ENCODE measurements around the gene CISTR.
"Not testable (repeated sequence)": the region's sequence is repeated elsewhere in the genome, so short reads cannot be mapped to it uniquely, and the experiment has no call there.

The CISTR gene

DNA sequence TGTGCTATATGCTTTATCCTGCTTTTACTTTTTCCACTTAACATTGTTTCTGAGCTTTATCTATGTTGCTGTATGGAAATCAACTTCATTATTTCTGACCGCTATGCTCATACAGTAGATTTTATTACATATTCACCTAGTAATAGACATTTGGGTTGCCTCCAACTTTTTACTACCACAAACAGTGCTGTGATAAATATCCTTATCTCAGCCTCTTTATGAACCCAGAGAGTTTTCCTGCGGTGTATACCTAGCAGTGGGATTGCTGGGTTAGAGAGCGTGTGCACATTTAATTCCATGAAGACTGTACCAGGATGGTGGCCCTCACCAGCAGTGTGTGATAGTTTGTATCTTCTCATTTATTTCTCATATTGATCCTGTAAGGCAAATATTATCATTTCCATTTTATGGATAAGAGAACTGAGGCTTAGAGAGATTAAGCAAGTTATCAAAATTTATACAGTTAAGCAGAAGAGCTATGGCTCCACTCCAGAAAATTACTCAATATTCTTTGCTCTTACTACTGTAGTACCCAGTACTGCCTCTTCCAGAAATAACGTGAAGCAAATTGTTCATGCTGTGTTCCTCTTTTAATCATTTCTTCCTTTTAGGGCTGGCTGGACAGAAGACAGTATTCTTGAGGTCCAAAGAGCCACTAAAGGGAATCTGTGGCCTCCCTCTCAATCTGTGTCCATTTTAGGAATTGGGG lies 26.3 kb upstream of the CISTR start:
- Mint-ChIP-seq H3K4me1 (ENCODE audit: low read depth in 2 of 2) (no peaks in the 10 kb centered on the region), H3K27ac (no peak overlapping the region), H3K9me3 (no peaks in the 10 kb centered on the region), H3K36me3 (ENCODE audit: insufficient read depth) (no peaks in the 10 kb centered on the region), H3K4me3 (no peak overlapping the region), H3K27me3 (peaks cover 43 to 54% of the 10 kb centered on the region in 2 donors)
- DNase-seq (no peak), ATAC-seq (replicated peaks) (no peak)

DNA sequence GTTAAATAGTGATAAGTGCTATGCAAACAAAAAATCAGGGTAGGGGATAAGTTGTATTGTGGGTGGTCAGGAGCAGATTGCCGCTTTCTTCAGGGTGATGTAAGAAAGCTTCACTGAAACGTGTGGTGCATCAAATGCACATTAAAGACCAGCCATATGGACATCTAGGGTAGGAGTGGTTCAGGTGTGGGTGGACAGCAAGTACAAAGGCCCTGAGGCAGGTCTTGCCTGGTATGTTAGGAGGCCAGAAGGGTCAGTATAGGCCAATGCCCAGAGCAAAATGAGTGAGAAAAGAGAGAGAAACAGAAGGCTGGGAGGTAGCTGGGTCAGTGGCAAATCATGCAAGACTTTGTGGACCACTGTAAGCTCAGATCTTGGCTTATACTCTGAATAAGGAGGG lies 25.6 kb upstream of the CISTR start:
- Mint-ChIP-seq H3K9me3 (no peaks in the 10 kb centered on the region), H3K36me3 (ENCODE audit: insufficient read depth) (no peaks in the 10 kb centered on the region), H3K27me3 (peaks cover 39 to 47% of the 10 kb centered on the region in 2 donors), H3K27ac (no peak overlapping the region), H3K4me3 (no peak overlapping the region), H3K4me1 (ENCODE audit: low read depth in 2 of 2) (no peaks in the 10 kb centered on the region)
- no peak for ATAC-seq (replicated peaks)
- no peak for DNase-seq

DNA sequence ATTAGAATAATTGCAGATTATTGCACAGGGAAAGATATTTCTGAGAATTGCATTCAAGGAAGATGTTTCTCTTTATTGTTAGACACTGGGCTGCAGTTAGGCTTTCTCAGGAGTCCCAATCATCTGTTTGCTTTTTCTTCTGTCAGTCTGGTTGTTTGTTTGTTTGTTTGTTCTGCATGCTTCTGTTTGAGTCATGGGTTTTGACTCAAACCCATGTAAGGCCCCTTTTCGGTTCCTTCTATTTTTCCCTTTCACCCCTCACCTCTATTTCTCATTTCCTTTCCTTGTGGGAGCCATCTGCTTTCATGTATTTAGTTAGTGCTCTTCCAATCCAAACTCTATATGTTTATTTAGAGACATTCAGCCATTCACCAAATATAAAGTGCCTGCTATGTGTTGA lies 25.1 kb upstream of the CISTR start:
- no peak overlapping the region for H3K4me3 Mint-ChIP-seq
- no peaks in the 10 kb centered on the region for H3K9me3 Mint-ChIP-seq
- DNase-seq (no peak), ATAC-seq (replicated peaks) (no peak)
- H3K27me3 Mint-ChIP-seq: peaks cover 38 to 42% of the 10 kb centered on the region in 2 donors
- no peaks in the 10 kb centered on the region for H3K36me3 Mint-ChIP-seq (ENCODE audit: insufficient read depth)
- no peak overlapping the region for H3K27ac Mint-ChIP-seq
- no peaks in the 10 kb centered on the region for H3K4me1 Mint-ChIP-seq (ENCODE audit: low read depth in 2 of 2)

DNA sequence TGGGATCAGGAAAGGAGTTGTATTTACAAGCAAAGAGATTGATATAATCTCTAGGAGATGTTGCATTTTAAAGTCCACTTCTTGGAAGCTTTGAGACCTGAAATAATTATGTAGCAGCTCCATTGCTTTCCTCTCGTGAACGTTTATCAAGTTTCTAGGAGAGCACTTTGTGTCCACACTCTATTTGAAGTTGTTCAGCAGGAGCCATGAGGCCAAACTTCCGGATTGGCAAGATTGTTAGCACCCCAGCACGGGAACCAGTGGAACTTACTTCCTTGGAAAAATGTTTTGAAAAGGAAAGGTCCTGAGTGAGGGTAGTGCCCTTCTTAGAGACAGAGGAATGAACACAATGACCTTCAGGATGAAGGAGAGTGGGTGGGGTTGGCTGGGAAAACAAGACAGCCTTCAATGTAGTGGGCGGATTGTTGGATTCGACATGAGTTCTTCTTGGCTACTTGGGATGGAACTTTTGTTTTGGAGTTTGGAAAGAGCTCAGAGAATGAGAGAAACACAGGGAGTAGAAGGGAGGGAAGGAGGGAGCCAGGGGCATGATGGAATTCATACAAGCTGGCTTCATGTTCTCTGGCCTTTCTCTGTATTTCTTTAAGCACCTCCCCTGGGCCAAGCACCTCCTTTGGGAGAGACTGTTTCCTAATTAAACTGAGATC lies 23.8 kb upstream of the CISTR start:
- Mint-ChIP-seq H3K27ac (no peak overlapping the region), H3K27me3 (peaks cover 38 to 39% of the 10 kb centered on the region in 2 donors), H3K9me3 (no peaks in the 10 kb centered on the region), H3K4me1 (ENCODE audit: low read depth in 2 of 2) (no peaks in the 10 kb centered on the region), H3K4me3 (no peak overlapping the region), H3K36me3 (ENCODE audit: insufficient read depth) (no peaks in the 10 kb centered on the region)
- DNase-seq (no peak), ATAC-seq (replicated peaks) (no peak)

DNA sequence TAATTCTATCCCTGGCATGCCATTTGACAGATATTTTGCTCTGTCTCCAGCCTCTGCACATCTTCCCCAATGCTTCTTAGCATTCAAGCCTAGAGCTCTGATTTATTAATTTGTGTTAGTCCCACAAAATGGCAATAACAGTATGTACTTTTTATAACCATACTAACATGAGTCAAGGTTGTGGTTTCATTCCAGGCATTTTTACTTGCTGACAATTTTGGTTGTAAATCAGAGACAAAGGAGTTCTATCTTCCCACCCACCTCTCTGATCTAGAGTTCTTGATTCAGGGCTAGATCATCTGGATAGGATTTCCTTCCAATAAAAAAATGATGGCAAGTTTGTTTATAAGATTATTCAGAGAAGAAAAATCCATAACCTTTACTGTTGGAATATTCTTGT lies 18.5 kb upstream of the CISTR start:
- H3K27me3 Mint-ChIP-seq: peaks cover 45 to 49% of the 10 kb centered on the region in 2 donors
- ATAC-seq (replicated peaks) (no peak), DNase-seq (no peak)
- no peaks in the 10 kb centered on the region for H3K4me1 Mint-ChIP-seq (ENCODE audit: low read depth in 2 of 2)
- H3K4me3 Mint-ChIP-seq: no peak overlapping the region
- H3K27ac Mint-ChIP-seq: no peak overlapping the region
- no peaks in the 10 kb centered on the region for H3K36me3 Mint-ChIP-seq (ENCODE audit: insufficient read depth)
- H3K9me3 Mint-ChIP-seq: no peaks in the 10 kb centered on the region

DNA sequence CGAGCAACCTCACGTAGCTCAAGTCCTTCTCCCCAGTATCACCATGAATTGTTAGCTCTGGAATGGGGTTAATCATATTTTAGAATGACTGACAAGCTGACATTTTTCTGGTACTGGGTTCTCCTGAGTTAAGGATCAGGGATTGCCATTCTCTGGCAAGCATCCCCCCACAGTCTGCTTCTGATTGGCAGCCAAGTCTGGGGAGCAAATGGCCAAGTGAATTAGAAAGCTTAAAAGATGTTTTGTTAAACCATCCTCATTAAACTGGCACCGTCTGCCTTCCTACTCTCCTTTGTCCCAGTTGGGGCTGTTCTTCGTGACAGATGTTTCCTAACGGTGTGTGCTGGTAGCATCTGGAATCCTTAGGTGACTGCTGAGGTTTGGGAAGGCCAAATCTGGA lies 17.2 kb upstream of the CISTR start:
- Mint-ChIP-seq H3K27me3 (peaks cover 48 to 61% of the 10 kb centered on the region in 2 donors), H3K36me3 (ENCODE audit: insufficient read depth) (no peaks in the 10 kb centered on the region), H3K4me3 (no peak overlapping the region), H3K9me3 (no peaks in the 10 kb centered on the region), H3K4me1 (ENCODE audit: low read depth in 2 of 2) (no peaks in the 10 kb centered on the region), H3K27ac (no peak overlapping the region)
- DNase-seq (no peak), ATAC-seq (replicated peaks) (no peak)

DNA sequence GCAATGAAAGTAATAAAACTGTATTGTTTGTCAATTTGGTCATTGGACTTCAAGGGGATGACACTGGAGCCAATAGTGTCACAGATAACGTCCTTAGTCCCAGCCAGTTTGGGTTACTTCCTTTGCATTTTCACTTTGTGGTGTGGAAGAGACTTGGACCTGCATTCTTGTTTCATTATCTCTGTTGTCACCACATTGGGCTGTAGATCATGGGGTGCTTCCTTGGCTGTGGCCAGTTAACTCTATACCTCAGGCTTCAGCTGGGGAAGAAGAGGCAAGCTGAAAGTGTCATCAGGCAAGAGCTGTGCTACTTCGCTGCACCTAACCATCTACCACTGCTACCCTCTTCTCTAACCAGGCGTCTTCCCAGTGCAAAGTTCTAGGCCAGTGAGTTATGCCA lies 15.1 kb upstream of the CISTR start:
- no peak for ATAC-seq (replicated peaks)
- H3K27me3 Mint-ChIP-seq: peaks cover 69 to 73% of the 10 kb centered on the region in 2 donors
- no peak overlapping the region for H3K4me3 Mint-ChIP-seq

DNA sequence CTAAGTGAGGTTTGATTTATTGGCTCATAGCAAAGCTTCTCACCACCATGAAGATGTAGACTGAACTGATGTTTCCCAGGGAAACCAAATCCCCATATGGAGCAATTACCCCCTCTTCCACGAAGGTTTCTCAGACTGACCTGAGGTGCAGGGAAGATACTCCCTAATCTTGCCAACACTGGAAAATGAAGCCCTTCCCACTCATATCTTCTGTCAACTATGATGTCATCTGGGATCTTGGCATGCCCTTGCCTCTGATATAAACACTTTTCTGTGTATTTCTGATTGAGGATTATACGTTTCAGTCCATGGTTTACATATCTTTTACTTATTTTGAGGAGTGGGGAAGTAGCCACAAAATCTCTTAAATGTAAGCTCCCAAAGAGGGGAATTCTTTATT lies 14.1 kb upstream of the CISTR start:
- Mint-ChIP-seq H3K27ac (no peak overlapping the region), H3K9me3 (no peaks in the 10 kb centered on the region), H3K4me3 (no peak overlapping the region), H3K36me3 (ENCODE audit: insufficient read depth) (no peaks in the 10 kb centered on the region), H3K4me1 (ENCODE audit: low read depth in 2 of 2) (no peaks in the 10 kb centered on the region), H3K27me3 (peaks cover 70 to 76% of the 10 kb centered on the region in 2 donors)
- ATAC-seq (replicated peaks) (no peak), DNase-seq (no peak)

More for the DNA sequence above, 15.1 kb upstream of the CISTR start:
- no peak for DNase-seq
- Mint-ChIP-seq H3K9me3 (no peaks in the 10 kb centered on the region), H3K4me1 (ENCODE audit: low read depth in 2 of 2) (no peaks in the 10 kb centered on the region), H3K36me3 (ENCODE audit: insufficient read depth) (no peaks in the 10 kb centered on the region), H3K27ac (no peak overlapping the region)

DNA sequence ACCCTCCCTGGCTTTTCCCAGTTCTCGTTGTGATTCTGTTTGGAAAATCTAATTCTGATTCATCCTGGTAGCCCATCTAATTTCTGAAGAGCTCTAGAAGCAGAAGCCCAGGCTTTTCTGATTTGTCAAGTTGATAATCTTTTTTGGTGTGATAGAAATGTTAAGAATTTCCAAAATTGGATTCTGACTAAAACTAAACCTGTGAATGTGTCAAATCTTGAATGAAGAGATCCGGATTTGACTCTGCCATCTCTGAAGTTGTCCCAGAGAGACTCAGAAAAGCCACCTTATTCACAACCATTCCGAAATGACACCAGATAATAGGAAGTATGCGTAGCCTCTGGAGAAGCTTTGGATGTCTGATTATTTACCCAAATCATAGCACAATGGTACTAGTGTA lies 12.8 kb upstream of the CISTR start:
- Mint-ChIP-seq H3K27ac (no peak overlapping the region), H3K27me3 (peaks cover 77 to 82% of the 10 kb centered on the region in 2 donors), H3K4me3 (no peak overlapping the region), H3K9me3 (no peaks in the 10 kb centered on the region), H3K36me3 (ENCODE audit: insufficient read depth) (no peaks in the 10 kb centered on the region), H3K4me1 (ENCODE audit: low read depth in 2 of 2) (no peaks in the 10 kb centered on the region)
- no peak for DNase-seq
- no peak for ATAC-seq (replicated peaks)

DNA sequence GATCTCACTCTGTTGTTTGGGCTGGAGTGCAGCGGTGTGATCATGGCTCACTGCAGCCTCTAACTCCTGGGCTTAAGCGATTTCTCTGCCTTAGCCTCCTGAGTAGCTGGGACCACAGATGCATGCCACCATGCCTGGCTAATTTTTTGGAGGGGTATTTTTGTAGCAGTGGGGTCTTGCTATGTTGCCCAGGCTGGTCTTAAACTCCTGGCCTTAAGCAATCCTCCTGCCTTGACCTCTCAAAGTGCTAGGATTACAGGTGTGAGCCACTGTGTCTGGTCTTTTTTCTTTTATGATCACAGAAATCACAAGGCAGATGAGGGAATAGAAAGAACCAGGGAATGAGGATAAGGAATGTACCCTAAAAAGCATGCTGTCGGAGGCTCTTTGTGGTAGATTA lies 11.0 kb upstream of the CISTR start:
- not testable (repeated sequence) for ATAC-seq (replicated peaks); H3K27ac Mint-ChIP-seq; H3K9me3 Mint-ChIP-seq; DNase-seq; H3K36me3 Mint-ChIP-seq (ENCODE audit: insufficient read depth); H3K4me3 Mint-ChIP-seq; H3K4me1 Mint-ChIP-seq (ENCODE audit: low read depth in 2 of 2)
- H3K27me3 Mint-ChIP-seq: peaks cover 90 to 98% of the 10 kb centered on the region in 2 donors

DNA sequence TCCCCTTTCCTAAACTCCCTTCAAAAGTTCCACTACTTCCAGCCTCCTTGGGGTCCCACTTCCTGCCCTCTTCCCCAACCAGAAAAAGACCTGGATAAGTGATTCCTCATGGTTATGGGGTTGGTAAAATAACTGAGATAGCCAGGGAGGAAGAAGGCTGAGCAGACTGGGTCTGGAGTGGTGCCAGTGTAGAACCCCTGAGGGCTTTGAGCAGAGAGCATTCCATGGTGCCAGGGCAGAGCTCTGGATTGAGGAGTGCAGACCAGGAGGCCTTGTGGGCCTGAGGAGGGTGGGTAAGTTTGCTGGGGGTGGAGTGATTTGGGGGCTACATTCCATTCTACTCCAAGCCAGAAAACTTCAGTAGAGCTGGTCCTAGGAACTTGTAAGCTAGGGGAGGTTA lies 9.5 kb upstream of the CISTR start:
- DNase-seq: no peak
- Mint-ChIP-seq H3K27ac (peak overlapping the region in 1 of 2 donors; percentile 36), H3K4me1 (ENCODE audit: low read depth in 2 of 2) (peaks cover 5 to 7% of the 10 kb centered on the region in 2 donors), H3K27me3 (peaks cover 75 to 84% of the 10 kb centered on the region in 2 donors), H3K9me3 (no peaks in the 10 kb centered on the region), H3K36me3 (ENCODE audit: insufficient read depth) (no peaks in the 10 kb centered on the region), H3K4me3 (no peak overlapping the region)
- ATAC-seq (replicated peaks): no peak

DNA sequence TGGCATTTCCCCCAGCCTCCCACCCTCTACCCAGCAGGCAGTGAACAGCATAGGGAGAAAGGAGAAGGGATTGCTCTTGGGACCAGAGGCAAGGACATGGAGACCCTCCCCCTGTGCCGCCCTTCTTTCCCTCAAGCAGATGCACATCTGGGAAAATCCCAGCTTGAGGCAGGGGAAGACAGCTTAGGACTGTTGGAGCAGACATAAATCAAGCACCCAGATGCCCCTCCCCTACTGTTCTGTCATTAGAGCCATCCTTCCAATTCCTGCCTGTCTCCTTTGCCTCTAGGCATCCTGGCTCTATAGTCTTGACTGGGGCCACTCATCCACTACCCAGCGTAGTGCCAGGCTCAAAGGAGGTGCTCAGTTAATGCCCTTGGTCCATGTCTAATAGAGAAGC lies 7.5 kb upstream of the CISTR start:
- ATAC-seq (replicated peaks): no peak
- no peak for DNase-seq
- Mint-ChIP-seq H3K4me3 (no peak overlapping the region), H3K4me1 (ENCODE audit: low read depth in 2 of 2) (peaks cover 10 to 11% of the 10 kb centered on the region in 2 donors), H3K27me3 (peaks cover 60 to 65% of the 10 kb centered on the region in 2 donors), H3K27ac (no peak overlapping the region), H3K36me3 (ENCODE audit: insufficient read depth) (no peaks in the 10 kb centered on the region), H3K9me3 (no peaks in the 10 kb centered on the region)

DNA sequence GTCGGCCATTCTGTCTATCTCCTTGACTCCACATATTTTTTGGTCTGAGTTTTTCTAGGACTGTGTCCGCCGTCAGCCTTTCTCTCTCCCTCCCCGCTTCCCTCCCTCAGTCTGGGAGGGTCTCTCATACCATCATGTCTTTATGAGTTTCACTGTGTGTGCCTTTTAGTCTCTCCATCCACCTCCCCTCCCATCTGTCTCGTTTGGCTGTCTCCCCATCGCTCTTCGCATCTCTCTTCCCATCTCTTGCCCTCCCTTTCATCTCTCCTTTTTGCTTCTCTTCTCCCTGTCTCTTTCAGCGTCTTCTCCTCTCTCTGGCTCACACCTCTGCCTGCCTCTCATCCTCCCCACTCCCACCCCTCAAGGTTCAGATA lies 6.9 kb upstream of the CISTR start:
- no peak overlapping the region for H3K4me3 Mint-ChIP-seq
- peaks cover 55 to 60% of the 10 kb centered on the region in 2 donors for H3K27me3 Mint-ChIP-seq
- H3K4me1 Mint-ChIP-seq (ENCODE audit: low read depth in 2 of 2): peaks cover 10 to 11% of the 10 kb centered on the region in 2 donors
- ATAC-seq (replicated peaks) (no peak), DNase-seq (no peak)
- no peak overlapping the region for H3K27ac Mint-ChIP-seq
- no peaks in the 10 kb centered on the region for H3K36me3 Mint-ChIP-seq (ENCODE audit: insufficient read depth)
- H3K9me3 Mint-ChIP-seq: no peaks in the 10 kb centered on the region

DNA sequence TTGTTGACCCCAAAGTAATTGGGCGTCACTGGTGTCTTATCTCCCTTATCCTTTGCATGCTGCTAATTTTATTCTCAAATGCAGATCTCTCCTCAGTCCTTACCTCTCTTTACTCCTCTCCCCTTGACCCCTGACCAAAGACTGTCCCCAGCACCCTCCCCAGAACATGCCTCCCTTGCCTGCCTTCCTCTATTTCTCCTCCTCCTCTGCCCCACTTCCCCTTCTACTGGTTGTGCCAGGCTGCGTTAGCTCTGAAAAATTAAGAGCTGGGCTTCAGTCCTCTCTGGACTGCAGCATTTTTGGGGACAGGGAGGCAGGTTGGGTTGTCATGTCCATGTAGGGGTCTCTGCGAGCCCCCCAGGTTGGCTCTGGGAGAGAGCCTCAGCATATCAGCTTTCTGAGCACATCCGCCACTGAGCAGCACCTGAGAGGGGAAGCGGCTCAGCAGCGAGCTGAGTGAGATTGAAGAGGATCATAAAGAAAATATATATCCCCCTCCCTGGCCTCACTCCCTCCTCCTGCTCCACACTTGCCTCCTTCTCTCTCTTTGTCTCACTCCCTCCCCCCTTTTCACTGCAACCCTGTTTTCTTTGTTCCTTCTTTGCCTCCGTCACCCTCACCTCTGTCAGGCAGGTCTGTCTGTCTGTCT lies 6.4 kb upstream of the CISTR start:
- DNase-seq (no peak), ATAC-seq (replicated peaks) (no peak)
- Mint-ChIP-seq H3K27me3 (peaks cover 49 to 55% of the 10 kb centered on the region in 2 donors), H3K4me3 (no peak overlapping the region), H3K4me1 (ENCODE audit: low read depth in 2 of 2) (peaks cover 10 to 11% of the 10 kb centered on the region in 2 donors), H3K27ac (no peak overlapping the region), H3K36me3 (ENCODE audit: insufficient read depth) (no peaks in the 10 kb centered on the region), H3K9me3 (no peaks in the 10 kb centered on the region)
